BJ (cell line): ENCODE measurements around the gene SNAPIN. TPM values are rescaled to one million over a fixed set of nuclear protein-coding genes. Genes with fewer than 3 reads are reported as not detected.

Source experiments
- CTCF ChIA-PET: fragments of 350-600 bp; formaldehyde crosslinking; extraction: SDS; loops from one replicate; lab custom pipeline; 2021; ENCODE audit warnings: antibody characterized with exemption, inconsistent platforms; lab: Yijun Ruan, JAX
- POLR2A ChIA-PET: fragments of 300-600 bp; sonication (Branson Sonifier 250); formaldehyde crosslinking; extraction: SDS; loops from one replicate; lab custom pipeline; 2021; ENCODE audit warnings: antibody characterized with exemption; lab: Charles Lee
- DNase-seq: peaks from one replicate; pipeline ENCODE4 v3.0.0-alpha.2; 2011; ENCODE audit warnings: low read depth
- H3K27me3 ChIP-seq: 2 replicates; pipeline ENCODE4 v1.6.0; 2011; ENCODE audit warnings: low read length; ENCODE audit not compliant: control insufficient read depth, insufficient read depth
- H3K36me3 ChIP-seq: 2 replicates; pipeline ENCODE4 v1.5.1; 2011; ENCODE audit warnings: low read length; ENCODE audit not compliant: control insufficient read depth, insufficient read depth
- H3K4me3 ChIP-seq: 2 replicates; pipeline ENCODE4 v1.5.1; 2011; ENCODE audit warnings: low read depth, mild to moderate bottlenecking, control low read depth, low read length
- polyA plus RNA-seq: library from polyadenylated mRNA; depleted of rRNA; stranded (reverse); fragments of >200 nt; gene quantifications from 2 replicates; pipeline ENCODE4 v1.2.3, GENCODE V29; 2011
- TF ChIP-seq, protein P1 (sequence below): IDR thresholded peaks from 2 replicates; pipeline ENCODE4 v1.5.1; 2011; ENCODE audit warnings: low read depth, mild to moderate bottlenecking, control low read depth, inconsistent platforms, low read length, moderate library complexity; ENCODE audit not compliant: insufficient read depth

SNAPIN gene
- polyA plus RNA-seq, 1 experiment = 50.3 TPM

- ChIA-PET CTCF (interaction anchor here (1.0 kb wide), 1 partner anchor 18 kb away, joined by 3 read pairs; no protein-coding TSS in a partner anchor), POLR2A (no interaction called here)
- TF ChIP-seq, protein P1, sequence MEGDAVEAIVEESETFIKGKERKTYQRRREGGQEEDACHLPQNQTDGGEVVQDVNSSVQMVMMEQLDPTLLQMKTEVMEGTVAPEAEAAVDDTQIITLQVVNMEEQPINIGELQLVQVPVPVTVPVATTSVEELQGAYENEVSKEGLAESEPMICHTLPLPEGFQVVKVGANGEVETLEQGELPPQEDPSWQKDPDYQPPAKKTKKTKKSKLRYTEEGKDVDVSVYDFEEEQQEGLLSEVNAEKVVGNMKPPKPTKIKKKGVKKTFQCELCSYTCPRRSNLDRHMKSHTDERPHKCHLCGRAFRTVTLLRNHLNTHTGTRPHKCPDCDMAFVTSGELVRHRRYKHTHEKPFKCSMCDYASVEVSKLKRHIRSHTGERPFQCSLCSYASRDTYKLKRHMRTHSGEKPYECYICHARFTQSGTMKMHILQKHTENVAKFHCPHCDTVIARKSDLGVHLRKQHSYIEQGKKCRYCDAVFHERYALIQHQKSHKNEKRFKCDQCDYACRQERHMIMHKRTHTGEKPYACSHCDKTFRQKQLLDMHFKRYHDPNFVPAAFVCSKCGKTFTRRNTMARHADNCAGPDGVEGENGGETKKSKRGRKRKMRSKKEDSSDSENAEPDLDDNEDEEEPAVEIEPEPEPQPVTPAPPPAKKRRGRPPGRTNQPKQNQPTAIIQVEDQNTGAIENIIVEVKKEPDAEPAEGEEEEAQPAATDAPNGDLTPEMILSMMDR = no peak
- peak overlapping the region; percentile 85 for H3K4me3 ChIP-seq
- H3K36me3 ChIP-seq = peaks cover 11% of the 10 kb centered on the region
- no peaks in the 10 kb centered on the region for H3K27me3 ChIP-seq
- no peak for DNase-seq
Measured at GRCh38 chr1:153659175-153659534, 652 bp downstream of the SNAPIN start.

DNA sequence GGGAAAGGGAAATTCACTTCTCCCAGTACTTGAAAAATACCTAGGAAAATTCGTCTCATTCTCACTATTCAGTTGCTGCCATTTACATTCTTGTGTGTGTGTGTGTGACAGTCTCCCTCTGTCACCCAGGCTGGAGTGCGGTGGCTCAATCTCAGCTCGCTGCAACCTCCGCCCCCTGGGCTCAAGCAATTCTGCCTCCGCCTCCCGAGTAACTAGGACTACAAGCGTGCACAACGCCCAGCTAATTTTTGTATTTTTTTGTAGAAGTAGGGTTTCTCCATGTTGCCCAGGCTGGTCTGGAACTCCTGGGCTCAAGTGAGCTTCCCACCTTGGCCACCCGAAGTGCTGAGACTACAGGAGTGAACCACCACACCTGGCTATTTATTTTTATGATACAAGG, 1.2 kb downstream of the SNAPIN start:
- Histone ChIP-seq H3K27me3 (no peaks in the 10 kb centered on the region), H3K36me3 (peaks cover 11% of the 10 kb centered on the region), H3K4me3 (peak overlapping the region; percentile 85; the same call in 1 of the 2 replicates)
- no peak for DNase-seq
- CTCF ChIA-PET = interaction anchor here (1.0 kb wide), 1 partner anchor 18 kb away, joined by 3 read pairs; no protein-coding TSS in a partner anchor
- TF ChIP-seq, protein P1 = no peak
- POLR2A ChIA-PET = no interaction called here

DNA sequence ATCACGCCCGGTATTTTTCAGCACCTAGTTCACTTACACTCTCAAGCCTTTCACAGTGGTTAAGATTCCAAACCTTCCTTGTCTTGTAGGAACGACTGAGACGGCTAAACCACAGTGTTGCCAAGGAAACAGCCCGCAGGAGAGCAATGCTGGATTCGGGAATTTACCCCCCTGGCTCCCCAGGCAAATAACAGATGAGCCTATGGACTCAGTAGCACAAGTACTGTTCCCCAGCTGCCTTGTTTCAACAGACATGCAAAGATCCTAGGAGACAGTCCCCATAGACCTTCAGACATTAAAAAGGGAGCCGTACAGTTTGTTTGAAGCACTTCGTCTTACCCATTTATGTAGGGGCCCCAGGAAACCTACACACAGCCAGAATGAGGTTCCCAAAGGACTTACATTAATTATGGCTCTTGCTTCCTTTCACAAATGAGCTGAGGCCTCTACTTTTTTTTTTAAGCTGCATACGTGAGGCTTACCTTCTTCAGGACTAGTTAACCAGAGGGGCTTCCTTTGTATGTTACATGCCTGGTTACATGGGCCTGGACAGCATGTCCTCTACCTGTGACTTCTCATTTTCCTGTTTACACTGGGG, 2.7 kb downstream of the SNAPIN start:
- Histone ChIP-seq H3K27me3 (no peaks in the 10 kb centered on the region), H3K36me3 (peaks cover 14% of the 10 kb centered on the region), H3K4me3 (no peak overlapping the region)
- no peak for DNase-seq
- TF ChIP-seq, protein P1 = no peak
- POLR2A ChIA-PET = no interaction called here
- CTCF ChIA-PET = interaction anchor here (1.6 kb wide), 2 partner anchors 10 to 17 kb away, joined by 3 to 4 read pairs; partner anchors contain the start of genes ILF2 and NPR1

DNA sequence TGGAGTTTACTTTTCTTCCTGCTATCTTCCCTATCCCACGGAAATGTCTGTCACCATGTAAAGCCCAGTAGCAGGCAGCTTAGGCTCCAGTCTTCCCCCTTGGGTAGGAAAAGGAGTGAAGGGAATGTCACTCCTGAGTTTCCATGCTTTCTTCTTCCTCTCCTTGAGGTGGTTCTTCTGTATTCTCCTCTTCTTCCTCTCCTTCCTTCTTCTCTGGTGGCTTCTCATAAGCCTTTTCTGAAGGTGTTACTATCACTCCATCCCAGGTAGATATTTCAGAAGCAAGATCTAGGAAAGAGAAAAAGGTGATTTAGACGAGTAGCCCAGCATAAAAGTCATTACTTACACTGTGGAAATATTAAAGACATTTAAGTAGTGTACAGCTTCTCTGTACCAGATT, 3.8 kb downstream of the SNAPIN start:
- ChIA-PET POLR2A (no interaction called here), CTCF (no interaction called here)
- no peak for DNase-seq

DNA sequence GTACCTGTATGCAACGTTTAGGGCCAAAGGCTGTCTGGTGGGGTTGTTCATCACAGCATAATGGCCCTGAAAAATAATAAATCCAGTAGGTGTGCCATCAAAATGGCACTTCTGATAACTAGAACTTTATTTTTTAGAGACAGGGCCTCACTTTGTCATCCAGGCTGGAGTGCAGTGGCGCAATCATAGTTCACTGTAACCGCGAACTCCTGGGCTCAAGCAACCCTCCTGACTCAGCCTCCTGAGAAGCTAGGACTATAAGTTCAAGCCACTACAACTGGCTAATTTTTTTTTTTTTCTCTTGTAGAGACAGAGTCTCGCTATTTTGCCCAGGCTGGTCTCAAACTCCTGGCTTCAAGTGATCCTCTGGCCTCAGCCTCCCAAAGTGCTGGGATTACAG, 4.7 kb downstream of the SNAPIN start:
- Histone ChIP-seq H3K36me3 (peaks cover 23% of the 10 kb centered on the region), H3K4me3 (no peak overlapping the region), H3K27me3 (no peaks in the 10 kb centered on the region)
- TF ChIP-seq, protein P1 = no peak
- ChIA-PET POLR2A (no interaction called here), CTCF (no interaction called here)
- no peak for DNase-seq

More for the DNA sequence above, 3.8 kb downstream of the SNAPIN start:
- Histone ChIP-seq H3K36me3 (peaks cover 18% of the 10 kb centered on the region), H3K27me3 (no peaks in the 10 kb centered on the region), H3K4me3 (no peak overlapping the region)
- TF ChIP-seq, protein P1 = no peak
